HepG2 (cell line): ENCODE data around the gene ASB16. TPM values are rescaled to one million over a fixed set of nuclear protein-coding genes. Genes with fewer than 3 reads are reported as not detected.

ENCODE experiments used
- ATAC-seq: fragments of 200-7000 bp; cut with Tn5 transposase; 3 replicates; pipeline ENCODE4 v1.9.1; 2020; ENCODE audit warnings: mild to moderate bottlenecking, moderate library complexity
- BruUV-seq: library from RNA; stranded (reverse); fragments of 400-500 nt; replicated peaks from 2 replicates; lab custom pipeline; 2021; lab: Mats Ljungman, UMichigan
- CTCF ChIA-PET: fragments of 300-600 bp; formaldehyde crosslinking; extraction: SDS; loops from one replicate; lab custom pipeline; 2021; ENCODE audit warnings: low total read pairs, inconsistent platforms, low intra/inter-chr PET ratio; lab: Yijun Ruan, JAX
- POLR2A ChIA-PET: fragments of 350-600 bp; sonication (Branson Sonifier 250); formaldehyde crosslinking; loops from one replicate; lab custom pipeline; 2020; ENCODE audit warnings: antibody characterized with exemption, inconsistent platforms; lab: Yijun Ruan, JAX
- DNase-seq: peaks from one replicate; pipeline ENCODE4 v3.0.0-alpha.2; 2015; ENCODE audit warnings: low spot score
- FAIRE-seq: peaks from 3 replicates; lab custom pipeline; 2011; peaks lifted over from hg19 to GRCh38; lab: Jason Lieb, UNC
- H2AFZ ChIP-seq: one replicate; pipeline ENCODE4 v1.6.1; 2011; ENCODE audit warnings: low read length, inconsistent platforms
- H3K27ac ChIP-seq: fragments of 300-600 bp; 3 replicates; pipeline ENCODE4 v1.8.0; 2011; ENCODE audit warnings: mixed run types, mild to moderate bottlenecking, mixed read lengths, low read length, inconsistent platforms; ENCODE audit not compliant: insufficient read depth; ENCODE audit errors: extremely low read length
- H3K27me3 ChIP-seq, 2 experiments: fragments of 200-600 bp in 1 of 2; 2 replicates in 1 of 2; 3 replicates in 1 of 2; pipeline versions ENCODE4 v1.6.0 to v1.8.0; 2011; ENCODE audit warnings: low read length in 2 of 2, mild to moderate bottlenecking in 2 of 2, moderate library complexity in 2 of 2, inconsistent platforms in 1 of 2; ENCODE audit not compliant: insufficient read depth in 2 of 2, control insufficient read depth in 1 of 2
- H3K36me3 ChIP-seq, 2 experiments: fragments of 200-600 bp in 1 of 2; replicated peaks in 1 of 2; 2 replicates in 1 of 2; 3 replicates in 1 of 2; pipeline versions ENCODE4 v1.5.1 to v1.8.0; 2011; ENCODE audit warnings: low read length in 2 of 2, inconsistent platforms in 1 of 2; ENCODE audit not compliant: insufficient read depth in 2 of 2, control insufficient read depth in 1 of 2
- H3K4me1 ChIP-seq: 2 replicates; pipeline ENCODE4 v1.5.1; 2012; ENCODE audit warnings: low read length, inconsistent platforms; ENCODE audit not compliant: insufficient read depth
- H3K4me2 ChIP-seq: 2 replicates; pipeline ENCODE4 v1.6.0; 2011; ENCODE audit warnings: low read depth, low read length, inconsistent platforms
- H3K4me3 ChIP-seq, 3 experiments: fragments of 200-600 bp in 1 of 3; sonication (generic), shearing (Covaris generic) in 1 of 3; replicated peaks in 1 of 3; 2 replicates each; pipeline ENCODE4 v1.5.1; 2011 to 2016; ENCODE audit warnings: low read length in 3 of 3, inconsistent platforms in 2 of 3, low read depth in 2 of 3, mild to moderate bottlenecking in 2 of 3, control low read depth in 1 of 3, mixed read lengths in 1 of 3; ENCODE audit not compliant: insufficient read depth in 1 of 3
- H3K79me2 ChIP-seq: one replicate; pipeline ENCODE4 v1.6.1; 2011; ENCODE audit warnings: low read length, inconsistent platforms; ENCODE audit not compliant: insufficient read depth
- H3K9ac ChIP-seq: 2 replicates; pipeline ENCODE4 v1.6.0; 2011; ENCODE audit warnings: mild to moderate bottlenecking, low read depth, low read length, inconsistent platforms; ENCODE audit not compliant: insufficient read depth
- H3K9me3 ChIP-seq: 2 replicates; pipeline ENCODE4 v1.5.1; 2012; ENCODE audit warnings: mild to moderate bottlenecking, low read length
- H4K20me1 ChIP-seq: 2 replicates; pipeline ENCODE4 v1.6.0; 2011; ENCODE audit warnings: inconsistent platforms, mild to moderate bottlenecking, low read length, moderate library complexity; ENCODE audit not compliant: insufficient read depth
- KDM4B ChIP-seq: sonication (generic); formaldehyde crosslinking; IDR thresholded peaks from 2 replicates; pipeline ENCODE4 v1.4.0; 2020; ENCODE audit warnings: missing genetic modification reagents
- MAFF ChIP-seq: IDR thresholded peaks from 2 replicates; pipeline ENCODE4 v1.6.1; 2011; ENCODE audit warnings: low read depth, low read length, improper control_type of control experiment
- MAFK ChIP-seq, 2 experiments: IDR thresholded peaks in 1 of 2; conservative IDR thresholded peaks in 1 of 2; 2 replicates each; pipeline ENCODE4 v1.6.1; 2011; ENCODE audit warnings: improper control_type of control experiment in 2 of 2, low read length in 2 of 2
- POLR2AphosphoS2 ChIP-seq: IDR thresholded peaks from 2 replicates; pipeline ENCODE4 v1.6.1; 2011; ENCODE audit warnings: low read depth, low read length, improper control_type of control experiment
- PRPF4 ChIP-seq: fragments of 200-400 bp; formaldehyde crosslinking; IDR thresholded peaks from 2 replicates; pipeline ENCODE4 v1.6.1; 2016; ENCODE audit warnings: low read length, low read depth; ENCODE audit not compliant: poor library complexity, severe bottlenecking
- ZNF205 ChIP-seq: IDR thresholded peaks from 2 replicates; pipeline ENCODE4 v1.6.1; 2018; ENCODE audit warnings: missing biosample characterization, missing genetic modification reagents
- ZNF431 ChIP-seq: sonication (generic); formaldehyde crosslinking; IDR thresholded peaks from 2 replicates; pipeline ENCODE4 v1.9.0; 2022; ENCODE audit warnings: missing genetic modification reagents, low read depth, mild to moderate bottlenecking, borderline replicate concordance
- ZNF660 ChIP-seq: sonication (generic); formaldehyde crosslinking; IDR thresholded peaks from 2 replicates; pipeline ENCODE4 v1.5.1; 2020; ENCODE audit warnings: mild to moderate bottlenecking, low read depth, missing genetic modification reagents, borderline replicate concordance
- WGBS: methylation state at CpG from one replicate; pipeline ENCODE4 v1.1.6; 2017; ENCODE audit warnings: low lambda C conversion rate; 5-methylcytosine and 5-hydroxymethylcytosine counted together
- in situ Hi-C: cut with HindIII; loops from 2 replicates; pipeline ENCODE4 v1.10.0; 2017; ENCODE audit warnings: low pct_unique_long_range_greater_than_20kb; ENCODE audit not compliant: extremely low pct_ligation_motif_present
- intact Hi-C: fragments of 100-400 bp; cut with micrococcal nuclease; formaldehyde crosslinking; loops from one replicate; pipeline ENCODE4 v1.10.0; 2022; ENCODE audit not compliant: unreplicated experiment
- polyA plus RNA-seq, 8 experiments: library from polyadenylated mRNA; depleted of rRNA in 3 of 8; stranded (reverse) in 7 of 8; unstranded in 1 of 8; fragments of >200 nt; fragmentation: Illumina TruSeq in 4 of 8; extraction: Trizol in 4 of 8; gene quantifications; 2 replicates each; pipeline versions ENCODE4 v1.2.1 to v1.2.3, GENCODE V29; 2011 to 2016; ENCODE audit warnings: low read depth in 4 of 8, missing spikeins in 1 of 8, mixed read lengths in 1 of 8; ENCODE audit not compliant: insufficient read depth in 1 of 8
- total RNA-seq, 5 experiments: library from RNA; depleted of rRNA; stranded (reverse); fragments of >200 nt; fragmentation: Illumina TruSeq; extraction: Trizol; gene quantifications; 2 replicates each; pipeline ENCODE4 v1.2.3, GENCODE V29; 2016; ENCODE audit warnings: low read depth in 1 of 5

Gene ASB16
- total and polyA plus RNA-seq, 2 of the 13 experiments (the other 11 are each of a cell fraction or from before 2014, with no cell fraction given) = 0.07 TPM; not detected in 1

DNA sequence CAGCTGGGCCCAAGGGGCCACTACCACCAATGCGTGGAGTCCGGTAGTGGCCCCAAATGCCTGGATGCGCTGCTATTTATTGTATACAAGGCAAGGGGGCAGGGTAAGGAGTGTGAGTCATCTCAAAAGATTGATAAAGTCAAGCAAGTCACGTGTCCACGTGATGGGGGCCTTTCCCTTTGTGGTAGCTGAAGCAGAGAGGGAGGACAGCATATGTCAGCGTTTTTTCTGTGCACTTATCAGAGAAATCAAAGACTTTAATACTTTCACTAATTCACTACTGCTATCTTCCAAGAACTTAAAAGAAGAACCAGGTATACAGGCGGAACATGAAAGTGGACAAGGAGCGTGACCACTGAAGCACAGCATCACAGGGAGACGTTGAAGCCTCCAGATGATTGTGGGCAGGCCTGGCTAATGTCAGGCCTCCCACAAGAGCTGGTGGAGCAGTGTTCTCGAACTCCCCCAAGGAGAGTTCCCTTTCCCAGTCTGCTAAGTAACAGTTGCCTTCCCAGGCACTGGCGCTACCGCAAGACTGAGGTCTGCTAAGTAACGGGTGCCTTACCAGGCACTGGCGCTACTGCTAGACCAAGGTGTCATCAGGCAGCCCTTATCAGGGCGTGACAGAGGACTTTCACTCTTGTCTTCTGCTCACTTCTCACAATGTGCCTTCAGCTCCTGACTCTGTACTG, 10.8 kb upstream of the ASB16 start (continued):
- TF ChIP-seq PRPF4 (no peak), POLR2AphosphoS2 (no peak), ZNF660 (no peak), ZNF205 (no peak), ZNF431 (no peak)

DNA sequence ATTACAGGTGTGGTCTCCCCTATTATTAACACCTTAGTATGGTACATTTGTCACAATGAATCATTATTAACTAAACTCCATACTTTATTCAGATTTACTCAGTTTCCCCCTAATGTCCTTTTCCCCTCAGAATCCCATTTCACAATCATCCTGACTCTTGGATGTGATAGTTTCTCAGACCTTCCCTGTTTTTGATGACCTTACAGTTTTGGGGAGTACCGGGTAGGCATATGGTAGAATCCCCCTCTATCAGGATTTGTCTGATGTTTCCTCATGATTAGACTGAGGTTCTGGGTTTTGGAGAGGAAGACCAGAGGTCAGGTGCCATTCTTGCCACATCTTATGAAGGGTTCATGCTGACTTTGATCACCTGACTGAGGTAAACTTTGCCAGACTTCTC, 6.0 kb upstream of the ASB16 start:
- FAIRE-seq (no peak), DNase-seq (no peak), ATAC-seq (no peak)
- H3K9ac ChIP-seq = no peak overlapping the region
- 97% methylated on average over 1 of the region's 1 CpG for WGBS
- H4K20me1 ChIP-seq = no peaks in the 10 kb centered on the region
- no peak overlapping the region for H3K27ac ChIP-seq
- H3K9me3 ChIP-seq = no peaks in the 10 kb centered on the region
- no peak overlapping the region for H2AFZ ChIP-seq
- H3K4me3 ChIP-seq = no peak overlapping the region
- no peak overlapping the region for H3K4me2 ChIP-seq
- ChIA-PET CTCF (no interaction called here), POLR2A (no interaction called here)
- no peaks in the 10 kb centered on the region for H3K79me2 ChIP-seq
- H3K4me1 ChIP-seq = peaks cover 13% of the 10 kb centered on the region
- no peaks in the 10 kb centered on the region for H3K27me3 ChIP-seq
- peaks cover 6 to 15% of the 10 kb centered on the region in 2 experiments for H3K36me3 ChIP-seq
- TF ChIP-seq KDM4B (CRISPR knock-in tag) = no peak
- TF ChIP-seq MAFF = peak; percentile 51
- peak; percentile 75 to 78 for TF ChIP-seq MAFK (conservative IDR thresholded peaks at IDR 0.05 in 1 of 2, IDR thresholded peaks at IDR 0.05 in 1 of 2; ENCODE audit: low read length in 2 of 2)
- in situ Hi-C loops (no loop called here), intact Hi-C loops (no loop called here)
- no TSS peak for BruUV-seq
